ENCODE data around the gene CDHR5.
A peak's percentile ranks its signal among the peaks of the same experiment; 100 is the strongest.
"Not testable (repeated sequence)": the region's sequence is repeated elsewhere in the genome, so short reads cannot be mapped to it uniquely, and the experiment has no call there.

Gene CDHR5

DNA sequence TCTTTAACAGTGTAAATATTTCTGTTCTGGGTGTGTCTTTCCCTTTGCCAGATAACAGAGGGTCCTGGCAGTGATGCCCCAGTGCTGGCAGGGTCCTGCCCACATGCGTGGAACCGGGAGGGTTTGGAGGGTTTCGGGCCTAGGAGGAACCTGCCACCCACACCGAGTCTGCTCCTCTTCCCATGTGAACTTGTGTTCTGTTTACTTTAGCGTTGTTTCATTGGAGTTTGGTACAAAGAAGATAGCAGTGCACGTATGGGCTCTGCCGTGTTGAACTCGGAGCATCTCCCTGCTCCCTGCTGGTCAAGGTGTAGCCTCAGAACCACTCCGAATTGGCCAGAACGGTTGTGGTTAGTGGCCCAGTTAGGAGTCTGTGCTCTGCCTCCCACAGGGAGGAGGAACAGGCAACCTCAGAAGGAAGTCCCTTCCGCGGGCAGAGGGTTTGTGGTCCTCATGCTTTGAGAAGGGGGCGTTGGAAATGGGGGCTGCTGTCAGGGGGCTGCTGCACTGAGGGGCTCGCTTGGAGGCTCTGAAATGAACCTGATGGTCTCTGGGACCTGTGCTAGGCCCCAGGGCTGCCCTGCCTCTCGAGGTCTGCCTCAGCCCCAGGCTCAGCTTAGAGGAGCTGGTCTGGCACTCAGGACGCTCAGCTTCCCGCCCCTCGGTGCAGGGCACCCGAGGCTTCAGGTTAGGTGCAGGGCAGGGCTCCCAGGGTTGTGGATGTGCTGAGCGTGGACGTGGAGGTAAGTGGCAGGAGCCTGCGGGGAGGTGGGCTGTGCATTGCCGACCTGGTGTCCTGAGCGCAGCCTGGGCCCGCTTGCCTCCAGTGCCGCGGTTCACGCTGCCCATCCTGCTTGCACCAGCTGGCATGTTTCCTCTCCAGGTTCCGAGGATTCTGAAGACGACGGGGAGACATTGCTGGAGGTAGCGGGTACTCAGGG lies 38.1 kb downstream of the CDHR5 start:
- DNase-seq, result no peak

DNA sequence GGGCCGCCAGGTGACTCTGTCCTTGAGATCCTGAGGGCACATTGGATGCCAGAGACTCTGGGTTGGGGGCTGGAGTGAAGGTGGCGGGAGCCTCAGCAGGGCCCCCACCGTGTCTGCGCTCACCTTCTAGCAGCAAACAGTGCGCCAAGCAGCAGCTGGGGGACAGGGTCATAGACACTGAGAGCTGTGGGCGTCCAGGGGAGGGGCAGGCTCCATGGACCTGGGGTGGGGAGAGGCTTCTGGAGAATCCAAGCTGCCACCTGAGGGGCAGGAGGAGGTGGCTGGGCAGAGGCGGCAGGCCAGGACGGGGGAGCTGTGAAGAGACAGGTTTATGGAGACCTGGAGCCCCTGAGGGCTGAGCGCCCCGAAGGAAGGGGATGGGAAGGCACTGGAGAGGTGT lies 40.5 kb downstream of the CDHR5 start:
- no peak for DNase-seq

DNA sequence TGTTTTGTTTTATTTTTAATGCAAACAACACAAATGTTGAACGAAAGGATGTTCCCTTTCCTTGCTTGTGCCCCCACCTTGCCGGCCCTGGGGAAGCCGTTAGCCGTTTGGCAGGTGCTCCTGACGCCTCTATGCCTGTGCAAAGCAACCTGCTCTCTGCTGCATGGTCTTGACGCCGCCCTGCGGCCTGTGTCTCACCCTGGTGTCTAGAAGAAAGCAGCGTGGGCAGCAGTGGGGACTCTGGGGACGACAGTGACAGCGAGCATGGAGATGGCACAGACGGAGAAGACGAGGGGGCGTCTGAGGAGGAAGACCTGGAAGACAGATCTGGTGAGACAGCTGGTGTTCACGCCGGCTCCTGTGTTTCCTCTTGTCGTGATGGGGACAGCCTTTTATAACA lies 43.0 kb downstream of the CDHR5 start:
- no peak for DNase-seq

DNA sequence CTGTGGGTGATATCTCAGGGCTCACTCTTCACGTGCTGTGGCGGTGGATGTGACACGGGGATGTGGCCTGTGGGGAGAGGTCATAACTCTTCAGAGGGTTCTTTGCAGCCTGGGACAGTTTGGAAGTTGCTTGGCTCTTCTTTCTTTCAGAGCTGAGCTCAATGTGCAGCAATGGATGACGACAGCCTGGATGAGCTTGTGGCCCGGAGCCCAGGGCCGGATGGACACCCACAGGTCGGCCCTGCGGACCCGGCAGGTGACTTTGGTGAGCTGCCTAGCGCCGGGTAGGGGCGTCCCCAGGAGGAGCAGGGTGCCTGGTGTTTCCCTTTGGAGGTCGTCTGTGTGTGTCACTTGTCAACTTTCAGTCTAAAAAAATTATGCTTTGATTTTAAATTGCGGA lies 43.4 kb downstream of the CDHR5 start:
- DNase-seq, result no peak

DNA sequence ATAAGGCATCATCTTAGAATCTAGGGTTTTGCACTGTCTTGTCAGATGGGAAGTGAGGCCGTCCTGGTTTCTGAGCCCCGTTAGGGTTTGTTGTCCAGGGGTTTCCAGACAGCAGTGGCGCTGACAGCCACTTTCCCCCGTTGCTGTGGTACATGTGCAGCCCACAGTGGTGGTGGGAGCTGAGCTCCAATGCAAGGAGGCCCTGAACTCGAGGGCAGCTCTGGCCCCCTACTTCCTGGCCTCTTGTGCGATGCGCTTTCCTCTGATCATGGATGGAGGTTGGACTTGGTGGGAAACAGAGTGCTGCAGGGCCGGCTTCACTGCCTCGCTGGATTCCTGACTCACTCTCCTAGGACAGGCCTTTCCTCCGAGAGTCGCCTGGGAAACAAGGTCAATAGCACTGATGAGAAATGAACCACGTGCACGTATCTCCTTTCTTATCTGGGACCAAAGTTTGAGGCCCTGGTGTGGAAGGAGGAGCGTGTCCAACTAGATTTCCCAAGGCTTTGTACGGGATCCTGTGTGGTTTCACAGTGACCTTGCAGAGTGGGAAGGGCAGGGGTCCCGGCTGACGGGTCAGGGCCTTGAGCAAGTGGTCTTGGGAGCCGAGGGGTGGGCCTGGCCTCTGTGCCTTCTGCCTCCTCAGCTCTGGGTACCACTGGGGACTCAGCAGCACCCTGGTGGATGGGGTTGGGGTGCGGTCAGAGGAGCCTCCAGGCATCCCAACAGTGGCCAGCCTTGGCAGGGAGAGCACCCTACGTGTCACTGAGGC lies 44.7 kb downstream of the CDHR5 start:
- no peak for DNase-seq

DNA sequence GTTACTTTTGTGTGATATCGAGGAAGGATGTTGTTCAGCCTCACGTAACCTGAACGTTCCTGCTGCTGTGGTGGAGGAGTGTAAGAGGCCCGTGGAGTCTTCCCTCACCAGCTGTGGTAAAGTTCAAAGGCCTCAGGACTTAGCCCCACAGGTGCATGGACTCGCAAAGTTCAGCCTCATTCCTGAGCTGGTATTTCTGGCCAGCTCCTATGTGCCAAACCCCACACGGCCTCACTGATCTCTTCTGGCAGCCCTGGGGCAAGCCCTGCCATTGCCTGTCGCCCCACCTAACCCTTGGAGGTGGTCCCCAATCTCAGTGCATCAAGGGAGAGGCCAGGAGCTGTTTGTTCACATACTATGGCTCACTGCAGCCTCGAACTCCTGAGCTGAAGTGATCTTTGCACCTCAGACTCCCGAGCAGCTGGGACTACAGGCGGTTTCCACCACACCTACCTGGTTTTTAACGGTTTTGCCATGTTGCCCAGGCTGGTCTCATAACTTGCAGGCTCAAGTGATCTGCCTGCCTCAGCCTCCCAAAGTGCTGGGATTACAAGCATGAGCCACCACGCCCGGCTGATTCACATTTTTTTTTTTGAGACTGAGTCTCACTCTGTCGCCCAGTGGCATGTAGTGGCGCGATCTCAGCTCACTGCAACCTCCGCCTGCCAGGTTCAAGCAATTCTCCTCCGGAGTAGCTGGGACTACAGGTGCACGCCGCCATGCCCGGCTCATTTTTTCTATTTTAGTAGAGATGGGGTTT lies 46.3 kb downstream of the CDHR5 start:
- DNase-seq, result no peak

DNA sequence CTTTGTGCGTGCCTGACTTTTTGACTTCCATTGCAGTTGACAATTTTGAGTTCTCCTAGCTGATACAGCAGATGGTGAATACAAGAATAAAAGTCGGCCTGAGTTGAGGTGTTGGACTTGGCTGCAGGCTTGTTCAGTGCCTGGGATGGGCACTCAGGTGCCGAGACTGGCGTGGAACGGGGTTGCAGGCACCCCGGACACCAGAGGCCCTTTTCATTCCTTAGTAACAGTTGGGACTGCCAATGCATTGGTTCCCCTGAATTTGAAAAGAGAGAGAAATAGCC lies 47.2 kb downstream of the CDHR5 start:
- DNase-seq, result no peak

DNA sequence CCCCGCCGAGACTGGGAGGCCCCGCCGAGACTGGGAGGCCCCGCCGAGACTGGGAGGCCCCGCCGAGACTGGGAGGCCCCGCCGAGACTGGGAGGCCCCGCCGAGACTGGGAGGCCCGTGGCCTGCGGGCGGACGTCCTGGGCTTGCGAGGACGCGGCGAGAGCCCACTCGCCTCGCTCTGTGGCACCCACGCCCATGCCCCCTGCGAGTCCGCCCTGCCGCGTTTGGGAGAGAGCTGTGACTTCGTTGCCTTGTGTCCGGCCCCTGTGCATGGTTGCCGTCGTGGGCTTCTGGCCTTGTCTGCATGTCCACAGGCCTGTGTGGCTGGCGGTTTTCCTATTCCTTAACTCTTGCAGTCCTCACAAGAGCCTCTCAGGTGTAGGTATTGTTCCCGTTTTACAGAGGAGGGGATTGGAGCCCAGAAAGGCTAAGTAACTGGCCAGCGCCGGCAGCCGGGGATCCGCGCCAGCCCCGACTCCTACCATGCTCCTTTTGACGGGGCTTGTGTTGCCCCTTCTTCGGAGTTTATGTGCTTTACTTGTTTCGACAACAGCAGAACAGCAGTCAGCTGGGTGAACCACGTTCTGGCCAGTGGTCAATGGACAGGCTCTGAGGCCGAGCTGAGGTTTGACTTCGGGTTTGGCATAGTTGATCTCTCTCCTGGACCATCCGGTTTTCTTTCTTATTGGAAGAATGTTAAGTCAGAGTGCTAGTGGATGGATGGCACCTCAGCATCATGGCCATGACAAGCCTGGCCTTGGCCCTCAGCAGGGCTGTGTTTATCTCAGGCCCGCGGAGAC lies 47.7 kb downstream of the CDHR5 start:
- no peak for DNase-seq

DNA sequence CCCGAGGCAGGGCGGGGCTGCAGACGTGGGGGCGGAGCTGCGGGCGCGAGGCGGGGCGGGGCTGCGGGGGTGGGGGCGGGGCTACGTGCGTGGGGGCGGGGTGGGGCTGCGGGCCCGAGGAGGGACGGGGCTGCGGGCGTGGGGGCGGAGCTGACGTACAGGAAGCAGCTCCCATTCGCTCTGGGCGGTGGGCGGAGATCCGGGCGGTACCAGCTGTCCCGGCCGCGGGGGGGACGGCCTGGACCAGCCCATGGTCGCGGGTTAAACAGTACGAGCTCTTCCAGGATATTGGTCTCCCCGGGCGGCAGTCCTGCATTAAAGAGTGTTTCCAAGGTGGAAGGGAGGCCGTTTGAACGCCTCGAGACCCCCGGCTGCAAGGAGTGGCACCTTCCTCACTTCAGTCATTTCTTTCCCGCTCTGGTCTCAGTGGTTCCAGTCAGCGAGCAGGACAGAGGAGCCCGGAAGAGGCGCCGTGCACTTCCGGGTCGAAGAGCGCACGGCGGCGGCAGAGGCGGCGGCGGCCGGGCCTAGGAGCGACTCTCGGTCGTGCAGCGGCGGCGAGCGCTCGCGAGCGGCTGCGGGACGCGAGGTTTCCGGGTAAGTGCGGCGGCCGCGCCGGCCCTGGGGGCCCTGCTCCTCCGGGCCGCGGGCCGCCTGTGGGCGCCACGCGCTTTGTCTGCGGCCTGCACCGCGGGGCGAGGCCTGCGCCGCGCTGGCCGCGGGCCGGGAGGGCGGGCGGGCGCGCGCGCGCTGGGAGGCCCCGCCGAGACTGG lies 48.6 kb downstream of the CDHR5 start, which contains the start of gene PHRF1:
TSS of gene PHRF1 (plus strand) at position 475 of the 773 bp plus-strand sequence. CDS start 5,043 bp downstream, outside the sequence.
- DNase-seq, result peak; percentile 94

DNA sequence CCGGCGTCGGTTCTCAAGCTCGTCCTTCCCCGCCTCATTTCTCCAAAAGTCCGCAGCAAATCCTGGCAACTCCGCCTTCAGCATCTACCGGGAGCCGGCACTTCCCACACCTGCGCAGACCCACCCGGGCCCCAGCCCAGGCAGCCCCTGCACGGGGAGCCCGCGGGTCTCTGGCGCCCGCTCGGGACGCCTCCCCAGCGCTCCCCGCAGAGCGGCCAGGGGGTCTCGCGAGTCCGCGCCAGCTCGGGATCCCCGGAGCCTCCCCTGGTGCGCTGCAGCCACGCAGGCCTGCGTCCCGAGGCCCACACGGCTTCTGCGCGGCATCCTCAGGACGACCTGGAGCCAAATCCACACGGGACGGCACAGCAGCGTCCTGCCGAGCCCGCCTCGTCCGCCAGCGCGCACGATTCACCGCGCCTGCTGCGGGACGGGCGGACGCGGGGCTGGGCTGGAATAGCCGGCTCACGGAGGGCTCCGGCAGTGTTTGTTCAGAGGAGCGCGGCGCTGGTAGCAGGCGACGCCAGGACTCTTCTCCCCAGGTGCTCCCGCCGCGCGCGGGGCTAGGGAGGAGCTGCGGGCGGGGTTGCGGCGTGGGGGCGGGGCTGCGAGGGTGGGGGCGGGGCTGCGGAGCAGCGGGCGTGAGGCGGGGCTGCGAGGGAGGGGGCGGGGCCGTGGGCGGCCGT lies 49.3 kb downstream of the CDHR5 start:
- DNase-seq, result no peak

DNA sequence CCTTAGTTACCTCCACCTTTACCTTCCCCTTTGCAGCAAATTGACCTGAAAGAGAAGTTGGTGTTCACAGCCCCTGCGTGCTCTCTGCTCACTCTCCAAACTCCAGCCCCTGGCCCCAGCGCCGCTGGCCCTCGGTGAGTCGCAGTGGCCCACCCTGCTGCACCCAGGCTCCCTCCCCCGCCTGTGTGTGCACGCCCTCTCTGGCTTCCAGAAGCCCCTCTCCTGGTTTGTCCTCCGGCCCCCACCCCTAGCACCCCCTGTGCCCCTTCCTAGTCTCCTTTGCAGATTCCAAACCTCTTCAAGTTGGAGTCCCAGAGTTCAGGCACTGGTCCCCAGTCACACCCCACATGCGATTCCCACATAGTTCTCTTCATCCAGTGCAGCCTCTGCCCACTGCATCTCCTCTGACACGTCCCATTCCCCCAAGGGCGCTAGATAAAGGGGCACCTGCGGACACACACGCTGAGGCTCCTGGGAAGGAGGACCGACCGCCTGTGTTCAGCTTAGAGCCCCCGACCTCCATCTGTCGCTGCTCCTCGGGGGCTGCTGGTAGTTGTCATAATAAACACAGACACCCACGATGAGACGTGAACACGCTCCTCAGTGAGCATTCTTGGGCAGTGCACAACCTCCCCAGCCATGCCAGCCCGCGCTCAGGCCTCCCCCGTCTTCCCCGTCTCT lies 50.0 kb downstream of the CDHR5 start:
- no peak for DNase-seq

DNA sequence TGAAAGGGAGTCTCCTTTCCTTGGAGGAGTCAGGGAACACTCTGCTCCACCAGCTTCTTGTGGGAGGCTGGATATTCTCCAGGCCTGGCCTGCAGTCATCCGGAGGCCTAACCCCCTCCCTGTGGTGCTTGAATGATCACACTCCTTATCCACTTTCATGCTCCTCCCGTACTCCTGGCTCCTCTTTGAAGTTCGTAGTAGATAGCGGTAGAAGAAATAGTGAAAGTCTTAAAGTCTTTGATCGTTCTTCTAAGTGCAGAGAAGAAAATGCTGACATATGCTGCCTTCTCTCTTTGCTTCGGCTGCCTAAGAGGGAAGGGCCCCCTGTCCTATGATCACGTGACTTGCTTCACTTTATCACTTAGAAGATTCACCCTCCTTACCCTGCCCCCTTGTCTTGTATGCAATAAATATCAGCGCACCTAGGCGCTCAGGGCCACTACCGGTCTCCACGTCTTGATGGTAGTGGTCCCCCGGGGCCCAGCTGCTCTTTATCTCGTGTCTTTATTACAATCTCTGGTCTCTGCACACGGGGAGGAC lies 50.7 kb downstream of the CDHR5 start:
- not testable (repeated sequence) for DNase-seq

DNA sequence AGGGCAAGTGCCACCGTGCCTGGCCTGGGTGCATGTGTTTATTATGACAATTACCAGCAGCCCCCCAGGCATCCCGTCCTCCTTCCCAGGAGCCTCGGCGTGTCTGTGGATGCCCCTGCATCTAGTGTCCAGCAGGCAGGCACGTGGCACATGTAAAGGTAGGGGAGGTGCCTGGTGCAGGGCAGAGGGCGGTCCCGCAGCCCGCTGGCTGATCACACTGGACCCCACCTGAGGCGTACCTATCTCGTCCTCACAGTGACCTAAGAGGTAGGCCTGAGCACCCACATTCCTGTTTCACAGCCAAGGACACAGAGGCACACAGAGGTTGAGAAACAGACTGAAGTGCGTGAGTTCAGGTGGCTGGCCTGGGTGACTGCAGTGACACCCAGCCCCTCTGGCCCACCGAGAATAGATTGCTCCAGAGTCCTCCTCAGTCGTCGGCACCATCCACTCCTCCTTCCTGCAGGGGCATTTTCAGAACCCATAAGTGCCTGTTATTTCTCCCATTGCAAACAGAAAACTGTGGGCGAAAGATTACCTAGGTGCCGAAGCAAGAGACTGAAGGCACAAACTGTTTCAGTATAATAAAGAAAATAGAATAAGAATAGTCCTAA lies 51.5 kb downstream of the CDHR5 start:
- no peak for DNase-seq

DNA sequence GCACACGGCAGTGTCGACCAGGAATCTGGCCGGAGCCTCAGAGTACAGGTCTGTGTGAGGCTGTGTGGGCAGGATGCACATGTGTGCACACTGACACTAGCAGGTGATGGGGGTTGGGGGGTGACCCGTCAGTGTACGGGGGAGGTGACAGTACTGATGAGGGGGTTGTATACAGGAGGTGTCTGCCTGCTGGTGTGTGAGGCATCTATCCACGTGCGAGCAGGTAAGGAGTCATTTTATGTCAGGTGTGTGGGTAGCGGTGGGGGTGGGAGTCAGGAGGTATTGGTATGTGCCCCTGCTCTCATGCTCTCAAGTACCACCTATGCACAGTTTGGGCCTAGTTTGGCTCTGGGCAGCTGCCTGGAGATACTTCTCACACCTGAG lies 53.0 kb downstream of the CDHR5 start:
- DNase-seq, result no peak

DNA sequence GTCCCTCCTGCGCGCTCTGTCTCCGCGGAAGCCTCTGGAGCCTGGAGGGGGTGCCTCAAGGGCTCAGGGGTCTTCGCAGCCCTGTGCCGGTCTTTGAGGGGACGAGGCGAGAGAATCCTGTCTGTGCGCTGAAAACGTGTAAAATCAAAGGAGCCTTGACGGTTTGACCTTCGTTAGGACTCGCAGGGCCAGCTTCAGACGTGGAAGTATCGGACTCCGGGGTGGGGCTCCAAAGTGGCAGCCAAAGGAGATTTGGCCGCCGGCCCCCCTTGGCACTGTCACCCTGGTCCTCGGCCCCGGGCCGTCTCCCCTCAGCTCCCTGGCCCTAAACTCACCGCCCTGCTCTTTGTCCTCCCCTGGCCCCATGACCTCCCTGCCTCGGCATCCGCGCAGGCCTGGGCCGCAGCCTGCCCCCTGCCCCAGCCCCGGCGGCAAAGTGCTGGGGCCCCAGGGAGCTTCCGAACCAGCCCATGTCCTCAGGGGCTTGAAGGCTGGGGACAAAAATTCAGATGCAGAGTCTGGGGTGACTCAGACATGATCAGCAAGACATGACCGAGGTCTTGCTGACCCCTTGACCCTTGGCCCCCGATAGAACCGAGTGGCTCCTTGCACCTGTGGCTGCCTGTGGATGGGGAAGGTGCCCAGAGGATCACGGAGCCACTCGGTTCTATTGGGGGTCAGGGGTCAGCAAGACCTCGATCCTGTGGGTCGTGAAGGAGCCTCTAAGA lies 55.4 kb downstream of the CDHR5 start:
- DNase-seq, result no peak

DNA sequence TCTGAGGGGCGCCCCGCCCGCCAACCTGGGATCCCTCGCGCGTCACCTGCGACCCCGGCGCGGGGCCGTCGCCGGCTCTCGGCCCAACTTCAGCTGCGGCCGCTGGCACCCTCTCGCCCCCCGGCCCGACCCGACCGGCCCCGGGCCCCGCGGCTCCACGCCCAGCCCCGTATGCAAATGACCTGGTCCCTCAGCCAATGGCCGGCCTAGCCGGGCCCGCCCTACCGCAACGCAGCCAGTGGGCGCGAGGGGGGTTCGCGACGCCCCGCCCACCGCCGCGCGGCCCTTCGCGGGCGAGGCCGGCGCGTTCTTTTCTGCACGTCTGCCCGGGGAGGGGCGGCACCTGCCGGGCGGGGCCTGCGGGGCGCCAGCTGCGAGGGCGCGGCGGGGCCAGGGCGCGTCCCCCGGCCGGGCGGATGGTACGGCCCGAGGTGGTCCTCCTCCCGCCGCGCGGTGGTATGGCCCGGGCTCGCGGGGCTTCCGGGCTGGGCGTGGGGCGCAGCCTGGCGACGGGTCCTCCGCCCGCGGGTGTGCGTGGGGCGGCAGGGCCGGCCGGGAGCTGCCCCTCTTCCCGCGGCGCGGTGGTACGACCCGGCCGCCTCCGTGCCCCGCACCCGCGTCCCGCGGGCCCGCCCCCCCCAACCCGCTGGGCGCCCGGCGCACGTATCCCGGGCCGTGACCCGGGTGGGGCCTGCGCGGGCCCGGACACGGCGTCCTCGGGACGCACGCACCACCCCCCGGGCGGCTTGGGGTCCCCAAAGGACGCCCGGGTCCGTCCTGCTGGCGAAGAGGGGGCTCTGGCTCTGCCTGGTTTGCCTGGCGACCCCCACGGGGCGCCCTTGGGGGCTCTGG lies 56.2 kb downstream of the CDHR5 start:
- peak; percentile 96 for DNase-seq

DNA sequence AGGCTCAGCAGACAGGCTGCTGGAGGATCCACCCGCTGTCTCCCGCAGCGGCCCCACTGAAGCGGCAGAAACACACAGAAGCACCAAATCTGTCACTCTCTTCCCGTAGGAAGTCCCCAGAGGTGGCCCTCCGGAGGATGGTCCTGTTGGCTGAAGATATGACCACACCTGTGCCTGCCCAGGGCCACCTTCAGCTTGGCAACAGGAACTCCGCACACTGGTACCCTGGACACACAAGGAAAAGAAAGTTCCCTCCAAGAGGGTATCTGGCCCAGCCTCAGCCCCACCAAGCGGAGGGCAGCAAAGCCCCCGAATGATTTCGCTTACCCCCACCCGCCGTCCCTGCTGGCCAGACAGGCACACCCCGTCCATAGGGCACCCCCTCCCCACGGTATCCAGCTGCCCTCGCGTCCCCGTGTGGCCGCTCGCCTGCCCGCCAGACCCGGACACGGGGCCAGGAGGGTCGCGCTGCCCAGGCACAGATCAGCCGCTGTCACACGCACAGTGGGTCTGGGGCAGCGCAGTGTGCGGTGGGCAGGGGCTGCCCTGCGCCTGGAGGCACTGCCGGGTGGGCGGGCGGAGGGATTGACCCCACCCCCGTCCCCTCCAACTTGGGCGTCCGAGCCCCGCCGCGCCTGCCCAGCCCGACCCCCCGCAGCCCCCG lies 57.0 kb downstream of the CDHR5 start:
- DNase-seq, result no peak
